Measurements from ENCODE around the gene TTLL4.

The TTLL4 gene

DNA sequence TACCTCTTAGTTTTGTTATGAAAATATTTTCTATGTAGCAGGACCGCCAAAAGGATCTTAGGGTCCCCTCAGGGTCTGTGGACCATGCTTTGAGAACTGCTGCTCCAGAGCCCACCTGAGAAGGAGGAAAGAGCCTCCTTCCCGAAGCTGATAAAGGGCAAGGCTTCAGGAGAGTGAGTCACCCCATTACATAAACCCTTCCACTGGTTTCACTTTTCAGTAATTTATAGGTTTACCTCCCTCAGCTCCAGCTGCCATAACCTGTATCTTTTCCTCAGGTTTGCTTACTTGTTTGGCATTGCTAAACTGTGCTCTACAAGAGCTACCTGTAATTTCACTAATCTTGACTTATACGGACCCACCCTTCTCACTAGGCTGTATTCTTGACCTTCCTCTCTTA is 6.6 kb downstream of the TTLL4 start:
- DNase-seq (ENCODE audit: low read depth) = no peak

DNA sequence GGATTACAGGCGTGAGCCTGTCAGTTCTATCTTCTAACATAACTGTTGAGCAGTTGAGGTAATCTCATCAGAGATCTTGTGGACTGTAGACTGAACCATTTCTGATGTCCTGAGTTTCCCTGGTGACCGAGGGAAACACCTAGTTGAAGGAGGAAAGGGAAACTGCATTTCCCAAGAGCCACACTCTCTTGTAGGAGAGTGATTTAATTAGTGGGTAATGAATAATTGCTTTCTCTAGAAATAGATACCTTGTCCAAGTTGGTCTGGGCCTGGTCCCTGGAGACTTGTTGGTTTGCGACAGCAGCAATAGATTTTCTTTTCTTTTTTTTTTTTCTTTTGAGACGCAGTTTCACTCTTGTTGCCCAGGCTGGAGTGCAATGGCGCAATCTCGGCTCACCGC is 7.4 kb downstream of the TTLL4 start:
- no peak for DNase-seq (ENCODE audit: low read depth)

DNA sequence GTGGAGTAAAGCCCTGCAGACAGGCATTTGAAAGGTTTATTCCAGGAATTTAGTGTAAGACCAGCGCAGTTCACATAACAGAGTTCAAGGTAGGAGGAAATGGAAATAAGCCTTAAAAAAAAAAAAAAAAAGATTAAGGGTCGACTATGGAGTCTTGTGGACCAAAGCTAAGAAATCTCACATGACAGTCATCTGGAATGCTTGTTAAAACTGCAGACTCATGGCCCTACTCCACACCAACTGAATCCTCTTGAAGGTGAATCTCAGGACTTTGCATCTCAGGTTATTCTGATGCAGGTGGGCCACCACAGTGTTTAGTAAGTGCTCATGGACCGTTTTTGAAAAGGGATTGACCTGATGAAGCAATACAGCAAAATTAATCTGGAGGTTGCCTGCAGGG is 8.8 kb downstream of the TTLL4 start:
- DNase-seq (ENCODE audit: low read depth) = no peak

DNA sequence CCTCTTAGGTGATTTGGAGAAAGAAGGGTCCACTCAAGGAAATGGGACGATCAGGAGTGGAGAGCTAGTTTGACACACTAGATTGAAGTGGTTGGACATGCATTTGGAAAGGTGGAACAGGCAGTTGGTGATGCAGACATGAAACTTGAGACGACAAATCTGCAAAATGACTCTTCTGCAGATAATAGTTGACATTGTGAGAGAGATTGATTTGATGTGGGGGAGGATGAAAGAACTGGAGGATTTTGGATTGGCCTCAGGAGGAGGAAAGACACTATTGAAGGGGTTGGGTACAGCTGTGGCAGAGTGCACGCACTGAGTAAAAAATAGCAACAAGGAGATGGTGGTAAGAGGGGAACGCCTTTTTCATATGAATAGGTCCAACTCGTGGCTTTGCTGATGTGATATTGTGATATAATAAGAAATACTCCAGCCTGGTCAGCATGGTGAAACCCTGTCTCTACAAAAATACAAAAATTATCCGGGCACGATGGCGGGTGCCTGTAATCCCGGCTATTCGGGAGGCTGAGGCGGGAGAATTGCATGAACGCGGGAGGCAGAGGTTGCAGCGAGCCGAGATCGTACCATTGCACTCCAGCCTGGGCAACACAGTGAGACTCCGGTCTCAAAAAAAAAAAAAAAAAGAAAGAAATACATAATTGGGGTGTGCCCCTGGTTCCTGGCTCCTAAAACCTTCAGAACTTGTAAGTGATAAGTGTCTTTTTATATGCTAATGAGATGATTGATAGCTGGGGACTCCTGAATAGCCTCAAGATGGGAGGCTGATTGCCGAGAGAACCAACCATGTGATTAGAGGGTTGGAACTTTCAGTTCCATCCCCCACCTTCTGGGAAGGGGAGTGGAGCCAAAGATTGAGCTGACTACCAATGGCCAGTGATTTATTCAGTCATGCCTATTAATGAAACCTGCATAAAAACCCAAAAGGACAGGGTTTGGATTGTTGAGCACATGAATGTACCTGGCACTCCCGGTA is 9.7 kb downstream of the TTLL4 start:
- no peak for DNase-seq (ENCODE audit: low read depth)

DNA sequence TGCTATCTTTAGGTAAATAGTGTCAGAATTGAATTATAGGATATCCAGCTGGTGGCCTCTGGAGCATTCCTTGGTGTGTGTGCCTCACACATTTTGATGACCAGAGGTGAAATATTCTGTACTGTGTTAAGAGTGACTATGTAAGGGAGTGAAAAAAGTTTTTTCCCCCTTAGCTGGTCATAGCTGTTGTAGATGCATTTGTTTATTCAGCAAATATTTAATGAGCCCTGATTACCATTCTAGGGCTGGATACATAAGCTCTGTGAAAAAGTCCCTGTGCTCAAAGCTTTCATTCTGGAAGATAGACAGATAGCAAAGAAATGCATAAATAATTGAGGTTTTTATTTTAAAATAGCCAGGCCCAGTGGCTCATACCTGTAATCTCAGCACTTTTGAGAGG is 10.9 kb downstream of the TTLL4 start:
- DNase-seq (ENCODE audit: low read depth) = no peak

DNA sequence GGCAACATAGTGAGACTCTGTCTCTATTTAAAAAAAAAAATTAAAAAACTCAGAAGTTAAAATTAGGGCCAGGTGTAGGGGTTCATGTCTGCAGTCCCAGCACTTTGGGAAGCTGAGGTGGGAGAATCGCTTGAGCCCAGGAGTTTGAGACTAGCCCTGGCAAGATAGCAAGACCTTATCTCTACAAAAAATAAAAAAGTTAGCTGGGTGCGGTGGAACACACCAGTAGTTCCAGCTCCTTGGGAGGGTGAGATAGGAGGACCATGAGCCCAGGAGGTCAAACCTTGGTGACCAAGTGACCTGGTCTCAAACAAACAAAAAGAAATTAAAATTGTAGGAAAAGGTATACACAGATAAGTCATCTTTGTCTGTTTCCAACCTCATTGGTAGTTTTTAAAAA is 11.3 kb downstream of the TTLL4 start:
- no peak for DNase-seq (ENCODE audit: low read depth)

DNA sequence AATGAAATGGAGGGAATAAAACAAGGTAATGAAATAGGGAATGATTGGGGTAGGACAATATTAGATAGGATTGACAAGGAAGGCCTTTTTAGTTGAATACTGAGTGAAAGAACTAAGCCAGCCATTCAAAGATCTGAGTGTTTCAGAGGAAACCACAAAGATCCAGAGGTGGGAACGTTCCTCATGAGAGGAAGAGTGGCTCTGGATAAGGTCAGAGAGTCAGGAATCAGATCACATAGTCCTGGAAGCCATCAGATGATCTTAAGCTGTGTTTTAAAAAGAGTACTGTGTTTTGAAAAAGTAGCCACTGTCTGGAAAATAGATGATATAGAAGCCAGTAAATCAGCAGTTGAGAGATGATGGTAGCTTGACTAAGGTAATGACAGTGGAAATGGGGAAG is 11.8 kb downstream of the TTLL4 start:
- no peak for DNase-seq (ENCODE audit: low read depth)

DNA sequence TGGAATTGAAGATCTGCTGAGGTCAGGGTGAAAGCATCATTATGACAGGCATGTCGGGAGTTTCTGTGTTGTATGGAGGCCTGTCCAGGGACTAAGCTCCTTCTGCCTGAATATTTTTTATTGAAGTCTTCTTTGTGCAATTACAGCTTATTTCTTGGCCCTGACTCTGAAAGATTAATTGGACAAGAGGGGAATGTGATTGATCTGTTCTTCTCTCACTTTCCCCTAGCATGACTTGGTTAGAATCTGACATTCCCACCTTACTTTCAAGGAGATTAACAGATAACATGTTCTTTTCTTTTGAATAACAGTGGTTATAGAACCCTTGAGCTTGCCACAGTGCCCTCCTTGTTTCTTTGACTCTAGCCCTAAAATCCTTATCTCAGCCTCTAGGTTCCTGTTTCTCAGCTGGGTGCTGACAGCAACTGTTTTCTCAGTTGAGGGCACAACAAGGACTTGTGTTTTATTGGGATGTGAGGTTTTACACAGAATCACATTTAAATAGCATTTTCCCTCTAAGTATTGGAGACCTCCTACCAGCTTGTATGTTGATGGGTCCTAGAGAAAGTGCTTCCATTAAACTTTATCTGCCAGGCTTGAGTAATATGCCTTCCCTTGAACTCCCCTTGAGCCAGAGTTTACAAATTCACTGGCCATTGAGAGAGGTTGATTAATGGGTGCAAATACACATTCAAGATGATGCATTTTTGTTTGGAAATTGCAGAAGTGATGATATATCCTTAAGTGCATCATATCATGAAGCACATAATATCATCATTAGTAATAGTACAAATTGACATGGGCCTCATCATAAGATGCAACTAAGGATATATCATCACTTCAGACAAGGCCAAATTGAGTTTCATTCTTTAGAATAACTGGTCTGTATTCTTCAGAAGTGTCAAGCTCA is 12.5 kb downstream of the TTLL4 start:
- no peak for DNase-seq (ENCODE audit: low read depth)

DNA sequence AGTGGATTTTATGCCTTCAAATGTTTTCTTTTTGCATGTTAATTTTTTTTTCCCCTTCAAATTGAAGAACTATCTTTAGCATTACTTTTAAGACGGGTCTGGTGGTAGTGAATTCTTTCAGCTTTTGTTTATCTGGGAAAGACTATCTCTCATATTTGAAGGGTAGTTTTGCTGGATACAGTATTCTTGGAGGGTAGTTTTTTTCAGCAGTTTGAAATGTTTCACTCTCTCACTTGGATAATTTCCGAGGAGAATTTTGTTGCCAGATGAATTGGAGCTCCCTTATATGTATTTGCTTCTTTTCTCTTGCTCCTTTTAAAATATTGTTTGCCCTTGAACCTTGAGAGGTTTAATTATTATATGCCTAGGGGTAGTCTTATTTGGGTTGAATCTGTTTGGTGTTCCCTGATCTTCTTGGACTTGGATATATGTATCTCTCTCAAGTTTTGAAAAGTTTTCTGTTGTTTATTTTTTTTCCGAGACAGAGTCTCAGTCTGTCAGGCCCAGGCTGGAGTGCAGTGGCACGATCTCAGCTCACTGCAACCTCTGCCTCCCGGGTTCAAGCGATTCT is 15.5 kb downstream of the TTLL4 start:
- no peak for DNase-seq (ENCODE audit: low read depth)

DNA sequence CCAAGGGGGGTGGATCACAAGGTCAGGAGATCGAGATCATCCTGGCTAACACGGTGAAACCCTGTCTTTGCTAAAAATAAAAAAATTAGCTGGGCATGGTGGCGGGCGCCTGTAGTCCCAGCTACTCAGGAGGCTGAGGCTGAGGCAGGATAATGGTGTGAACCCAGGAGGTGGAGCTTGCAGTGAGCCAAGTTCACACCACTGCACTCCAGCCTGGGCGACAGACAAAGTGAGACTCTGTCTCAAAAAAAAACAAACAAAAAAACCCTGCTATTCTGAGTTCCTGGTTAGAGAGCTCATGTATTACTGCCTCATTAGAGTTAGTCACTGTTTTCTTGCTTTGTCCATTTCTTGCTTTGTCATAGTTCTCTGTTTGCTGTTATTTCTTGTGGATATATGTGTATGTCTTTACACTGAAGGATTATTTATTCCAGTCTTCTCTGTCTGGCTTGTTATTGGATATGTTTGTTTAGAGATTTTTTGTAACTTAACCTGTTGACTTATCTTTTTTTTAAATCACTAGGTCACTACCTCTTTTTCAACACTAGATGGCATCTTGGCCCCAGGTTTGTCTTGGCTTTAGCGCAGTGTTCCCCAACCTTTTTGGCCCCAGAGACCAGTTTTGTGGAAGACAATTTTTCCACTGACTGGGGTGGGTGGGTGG is 17.0 kb downstream of the TTLL4 start:
- no peak for DNase-seq (ENCODE audit: low read depth)

DNA sequence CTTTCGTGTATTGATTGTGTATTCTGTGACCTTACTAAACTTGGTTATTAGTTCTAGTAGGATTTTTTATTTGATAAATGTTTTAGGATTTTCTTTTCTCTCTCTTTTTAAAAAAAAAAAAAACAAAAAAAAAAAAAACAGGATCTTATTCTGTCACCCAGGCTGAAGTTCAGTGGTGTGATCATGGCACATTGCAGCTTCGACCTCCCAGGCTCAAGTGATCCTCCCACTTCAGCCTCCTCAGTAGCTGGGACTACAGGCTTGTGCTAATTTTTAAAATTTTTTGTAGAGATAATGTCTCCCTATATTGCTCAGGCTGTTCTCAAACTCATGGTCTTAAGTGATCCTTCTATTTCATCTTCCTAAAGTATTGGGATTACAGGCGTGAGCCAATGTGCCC is 19.0 kb downstream of the TTLL4 start:
- no peak for DNase-seq (ENCODE audit: low read depth)

DNA sequence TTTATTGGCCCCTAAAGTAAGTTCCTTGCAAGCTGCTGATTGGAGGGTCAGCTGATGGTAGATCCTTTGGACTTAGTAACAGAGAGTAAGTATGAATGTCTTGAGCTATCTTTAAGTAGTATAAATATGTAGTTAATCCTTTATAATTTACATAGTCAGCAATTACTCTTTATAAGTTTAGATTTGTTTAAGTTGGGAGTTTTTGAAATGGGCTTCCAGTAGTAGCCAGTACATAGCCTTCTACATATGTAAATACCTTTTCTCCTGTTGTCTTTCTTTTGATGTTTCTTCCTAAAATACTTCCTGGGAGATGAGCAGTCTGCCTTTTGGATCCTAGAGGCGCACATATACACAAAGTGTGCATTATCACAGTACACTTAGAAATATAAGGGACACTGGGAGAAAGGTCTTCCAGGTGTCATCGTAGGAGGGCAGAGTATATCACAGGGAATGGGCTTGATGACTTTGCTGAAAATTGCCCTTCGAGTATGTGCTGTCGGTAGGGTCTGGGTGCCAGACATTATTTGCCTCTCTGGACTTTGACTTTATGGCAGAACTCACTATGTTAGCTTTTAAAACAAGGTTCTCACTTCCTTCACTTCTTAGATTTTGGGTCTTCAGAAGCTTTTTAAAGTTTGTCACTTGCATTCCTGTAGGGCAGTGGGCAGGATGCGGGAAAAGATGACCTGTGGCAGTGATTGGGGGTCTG is 21.6 kb downstream of the TTLL4 start:
- DNase-seq (ENCODE audit: low read depth) = no peak

DNA sequence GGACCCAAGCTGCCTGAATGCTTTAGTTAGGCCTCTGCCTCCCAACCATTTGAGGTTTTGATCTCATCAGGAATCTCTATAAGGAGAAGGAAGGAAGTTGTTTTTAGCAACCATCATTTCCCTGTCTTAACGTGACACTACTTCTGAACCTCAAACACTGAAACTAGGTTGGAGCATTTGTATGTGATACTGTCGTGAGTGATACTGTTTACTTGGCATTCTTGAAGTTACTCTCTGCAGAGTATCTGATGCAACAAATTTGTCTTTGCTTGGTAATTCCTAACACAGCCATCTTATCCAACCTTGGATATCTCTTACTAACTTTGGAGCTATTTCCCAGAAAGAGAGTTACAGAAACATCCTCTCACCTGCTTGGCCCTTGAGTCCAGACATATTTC is 22.1 kb downstream of the TTLL4 start:
- DNase-seq (ENCODE audit: low read depth) = no peak

DNA sequence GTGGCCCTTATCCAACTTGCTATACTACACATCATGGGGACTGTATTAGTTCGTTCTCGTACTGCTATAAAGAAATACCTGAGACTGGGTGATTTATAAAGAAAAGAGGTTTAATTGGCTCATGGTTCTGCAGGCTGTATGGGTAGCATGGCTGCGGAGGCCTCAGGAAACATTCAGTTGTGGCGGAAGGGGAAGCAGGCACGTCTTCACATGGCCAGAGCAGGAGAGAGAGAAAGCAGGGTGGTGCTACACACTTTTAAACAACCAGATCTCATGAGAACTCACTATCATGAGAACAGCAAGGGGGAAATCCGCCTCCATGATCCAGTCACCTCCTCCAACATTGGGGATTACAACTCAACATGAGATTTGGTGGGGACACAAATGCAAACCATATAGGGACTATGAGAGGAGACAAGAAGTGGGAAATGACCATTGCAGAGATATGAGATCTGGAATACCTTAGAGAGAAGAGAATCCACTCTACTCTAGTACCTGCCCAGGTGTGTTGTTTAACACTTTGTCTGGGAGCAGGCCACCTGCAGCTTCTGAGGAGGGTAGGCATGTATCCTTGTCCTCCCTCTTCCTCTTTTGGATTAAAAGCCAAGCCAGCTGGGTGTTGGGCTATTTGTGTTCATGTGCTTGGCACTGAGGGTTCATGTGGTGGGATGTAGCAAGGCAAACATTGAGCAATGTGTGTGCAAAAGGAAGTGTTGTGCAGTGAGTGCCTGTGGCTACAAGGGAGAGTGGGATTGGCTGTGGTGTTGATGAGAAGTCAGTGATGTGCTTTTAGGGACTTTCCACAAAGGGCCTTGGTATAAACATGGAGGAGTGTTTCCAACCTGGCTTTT is 22.8 kb downstream of the TTLL4 start:
- DNase-seq (ENCODE audit: low read depth) = no peak

DNA sequence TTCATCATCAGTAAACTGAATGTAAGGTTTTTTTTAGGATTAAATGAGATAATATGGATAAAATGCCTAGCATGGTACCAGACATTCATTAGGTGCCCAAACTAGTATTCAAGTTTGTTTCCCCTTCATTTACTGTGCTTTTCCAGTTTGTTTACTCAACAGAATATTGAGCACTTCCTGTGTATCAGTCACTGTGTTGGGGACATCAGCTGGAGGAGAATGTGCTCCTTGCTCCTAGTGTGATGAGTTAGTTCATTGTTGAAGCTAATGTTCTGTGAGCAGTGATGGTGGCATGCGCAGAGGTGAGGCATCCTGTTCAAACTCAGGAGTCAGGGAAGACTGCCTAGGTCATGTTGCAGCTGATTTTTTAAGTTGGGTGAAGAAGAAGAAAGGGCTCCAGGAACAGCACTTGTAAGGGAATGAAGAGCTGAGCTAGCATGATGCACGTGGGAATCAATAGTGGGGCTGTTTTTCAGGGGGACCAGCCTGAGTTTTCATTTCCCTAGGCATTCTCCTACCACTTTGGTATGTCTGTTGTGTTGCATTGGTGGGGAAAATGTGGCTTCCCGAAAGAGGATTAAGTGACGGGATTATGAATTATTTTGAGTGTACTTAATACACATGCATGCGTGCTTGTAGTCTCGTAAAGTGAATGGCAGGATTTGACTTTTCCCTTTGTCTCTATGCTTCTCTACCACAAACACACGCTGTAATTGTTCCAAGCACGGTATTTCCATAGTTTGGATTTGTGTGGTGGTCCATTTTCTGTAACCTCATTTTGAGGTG is 23.7 kb downstream of the TTLL4 start:
- no peak for DNase-seq (ENCODE audit: low read depth)

DNA sequence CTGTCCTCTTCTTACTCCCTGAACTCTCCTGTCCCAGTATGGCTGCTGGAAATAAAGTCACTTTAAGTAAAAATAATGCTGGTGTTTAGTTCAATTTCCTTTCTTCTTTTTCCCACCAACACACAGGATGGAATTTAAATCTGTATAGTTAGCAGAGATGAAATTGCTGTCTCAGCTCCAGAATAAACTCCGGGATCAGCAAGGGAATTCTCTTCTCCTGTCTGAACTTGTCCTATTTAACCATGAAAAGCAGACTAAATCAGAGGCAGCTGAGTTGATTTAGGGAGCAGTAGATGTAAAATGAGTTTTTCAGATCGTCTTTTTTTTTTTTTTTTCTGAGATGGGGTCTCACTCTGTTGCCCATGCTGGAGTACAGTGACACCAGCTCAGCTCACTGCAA is 25.9 kb downstream of the TTLL4 start:
- no peak for DNase-seq (ENCODE audit: low read depth)

DNA sequence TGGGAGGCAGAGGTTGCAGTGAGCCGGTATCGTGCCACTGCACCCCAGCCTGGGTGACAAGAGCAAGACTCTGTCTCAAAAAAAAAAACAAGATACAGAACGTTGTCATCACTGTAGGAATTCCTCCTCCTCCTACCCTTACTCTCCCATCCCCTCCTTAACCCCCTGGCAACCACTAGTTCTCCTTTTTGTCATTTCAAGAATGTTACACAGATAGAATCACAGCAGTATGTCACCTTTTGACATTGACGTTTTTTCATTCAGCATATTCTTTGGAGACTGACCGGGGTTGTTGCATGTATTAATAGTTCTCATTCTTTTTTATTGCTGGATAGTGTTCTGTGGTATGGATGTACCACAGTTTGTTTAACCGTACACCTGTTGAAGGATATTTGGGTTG is 32.4 kb downstream of the TTLL4 start:
- DNase-seq (ENCODE audit: low read depth) = no peak

DNA sequence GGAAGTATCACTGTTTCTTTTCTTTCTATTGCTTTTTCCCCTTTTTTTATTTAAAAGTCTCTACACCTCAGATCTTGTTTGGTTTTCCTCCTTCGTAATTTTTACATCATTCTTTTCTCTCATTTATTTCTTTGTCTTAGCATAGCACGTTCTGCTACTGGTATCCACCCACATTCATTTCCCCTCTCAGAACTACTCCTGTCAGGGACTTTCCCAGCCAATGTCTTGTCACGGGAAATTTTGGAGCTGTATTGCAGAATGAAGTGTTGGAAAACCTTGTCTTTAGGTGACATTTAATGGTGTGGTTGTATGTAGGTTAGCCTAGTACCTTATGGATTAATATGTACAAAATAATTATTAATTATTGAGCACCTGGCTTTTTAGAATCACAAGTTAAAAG is 34.0 kb downstream of the TTLL4 start:
- DNase-seq (ENCODE audit: low read depth) = no peak

DNA sequence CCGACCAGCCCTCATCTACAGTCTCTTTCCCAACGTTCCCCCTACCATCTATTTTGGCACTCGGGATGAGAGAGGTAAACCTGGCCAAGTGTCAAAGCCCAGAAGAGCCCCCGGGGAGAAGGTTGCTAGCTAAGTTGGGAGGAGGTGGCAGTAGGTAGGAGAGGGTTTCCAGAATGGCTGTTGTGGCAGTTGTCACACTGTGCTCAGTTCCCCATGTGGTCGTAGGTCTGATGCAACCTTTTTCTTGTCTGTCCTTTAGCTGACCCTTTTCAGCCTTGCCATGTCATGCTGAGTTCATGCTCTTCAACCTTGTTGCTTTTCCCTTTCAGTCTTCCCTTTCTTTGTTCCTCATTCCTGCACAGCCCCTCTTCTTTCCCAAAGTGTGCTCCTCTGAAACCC is 34.5 kb downstream of the TTLL4 start:
- no peak for DNase-seq (ENCODE audit: low read depth)
